HG03432 (cell line): ENCODE measurements around the gene GALNT10.

Experiments
- ATAC-seq: cut with Tn5 transposase; IDR thresholded peaks from one replicate; pipeline ENCODE4 v1.9.1; 2021; ENCODE audit warnings: mild to moderate bottlenecking, moderate library complexity; ENCODE audit not compliant: unreplicated experiment

The GALNT10 gene

GRCh38 chr5:154178661-154179060 is 11.9 kb upstream of the GALNT10 start:
- no peak for ATAC-seq

DNA sequence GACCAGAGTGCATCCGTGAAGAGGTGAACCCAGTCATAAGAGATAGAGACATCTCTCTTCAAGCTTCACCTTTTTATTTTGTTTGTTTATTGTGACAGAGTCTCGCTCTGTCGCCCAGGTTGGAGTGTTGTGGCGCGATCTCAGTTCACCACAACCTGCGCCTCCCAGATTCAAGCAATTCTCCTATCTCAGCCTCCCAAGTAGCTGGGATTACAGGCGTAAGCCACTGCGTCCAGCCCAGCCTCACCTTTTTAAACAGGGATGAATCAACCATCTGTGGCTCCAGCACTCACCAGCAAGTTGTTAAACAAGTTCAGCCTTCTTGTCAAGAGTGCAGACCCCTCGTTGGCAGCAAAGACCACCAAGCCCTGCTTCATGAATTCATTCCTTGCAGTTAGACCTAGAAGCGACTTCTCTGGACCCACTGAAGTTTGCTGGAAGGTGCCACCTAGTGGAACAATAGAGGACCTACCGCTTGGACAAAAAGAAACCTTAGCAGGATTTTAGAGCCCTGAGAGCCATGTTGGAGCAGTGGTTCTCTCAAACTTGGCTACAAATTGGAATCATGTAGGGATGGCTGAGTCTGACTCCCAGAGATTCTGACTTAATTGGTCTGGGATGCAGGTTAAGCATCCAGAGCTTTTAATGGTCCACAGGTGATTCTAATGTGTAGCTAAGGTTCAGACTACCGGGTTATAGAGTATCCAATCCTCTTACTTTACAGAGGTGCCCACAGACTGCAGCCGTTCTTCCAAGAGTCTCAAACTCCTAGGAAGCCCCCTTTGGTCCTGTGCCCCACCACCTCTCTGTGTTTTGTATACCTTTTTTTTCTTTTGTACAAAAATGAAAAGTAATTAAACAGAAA is 10.5 kb upstream of the GALNT10 start:
- ATAC-seq, result peak; percentile 93

GRCh38 chr5:154181161-154181560 is 9.4 kb upstream of the GALNT10 start:
- ATAC-seq, result no peak

GRCh38 chr5:154189256-154189818 is 1.2 kb upstream of the GALNT10 start:
- peak; percentile 11 for ATAC-seq

DNA sequence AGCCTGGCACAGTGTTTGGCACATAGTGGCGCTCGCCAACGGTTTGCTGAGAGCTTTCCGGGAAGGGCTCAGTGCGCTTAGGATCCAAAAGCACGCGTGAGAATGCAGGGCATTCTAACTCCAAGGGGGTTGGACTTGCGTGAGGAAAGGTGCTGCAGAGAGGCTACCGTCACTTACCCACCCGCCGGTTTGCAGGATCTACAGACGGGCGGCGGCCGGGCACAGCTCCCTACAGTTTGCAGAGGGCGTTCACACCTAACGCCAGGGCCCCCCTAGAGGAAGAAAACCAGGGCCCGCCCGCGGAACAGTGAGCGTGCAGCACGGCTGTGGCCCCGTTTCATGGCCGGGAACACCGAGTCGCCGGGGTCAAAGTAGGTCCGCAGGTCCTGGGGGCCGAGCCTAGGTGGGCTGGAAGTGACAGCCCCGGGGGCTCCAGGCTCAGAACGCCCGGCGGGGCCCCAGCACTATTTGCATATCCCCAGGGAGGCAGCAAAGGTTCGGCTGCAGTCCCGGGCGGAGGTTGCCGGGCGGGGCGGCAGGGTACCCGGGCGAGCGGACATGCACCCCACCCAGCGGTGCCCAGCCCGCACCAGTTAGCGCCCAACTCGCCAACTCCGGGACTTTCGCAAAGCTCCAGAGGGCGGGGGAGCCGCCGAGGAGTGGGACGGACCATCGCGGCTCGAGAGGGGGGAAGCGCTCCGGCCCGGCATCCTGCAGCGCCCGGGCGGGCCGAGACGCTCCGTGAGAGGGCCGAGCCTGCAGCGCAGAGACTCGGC is 526 bp upstream of the GALNT10 start:
- ATAC-seq, result peak; percentile 83

GRCh38 chr5:154191467-154192261 is 1.1 kb downstream of the GALNT10 start:
- no peak for ATAC-seq

- no peak for ATAC-seq
Measured at GRCh38 chr5:154193283-154193682, 2.8 kb downstream of the GALNT10 start.

- ATAC-seq, result no peak
Measured at GRCh38 chr5:154193701-154194121, 3.2 kb downstream of the GALNT10 start.

DNA sequence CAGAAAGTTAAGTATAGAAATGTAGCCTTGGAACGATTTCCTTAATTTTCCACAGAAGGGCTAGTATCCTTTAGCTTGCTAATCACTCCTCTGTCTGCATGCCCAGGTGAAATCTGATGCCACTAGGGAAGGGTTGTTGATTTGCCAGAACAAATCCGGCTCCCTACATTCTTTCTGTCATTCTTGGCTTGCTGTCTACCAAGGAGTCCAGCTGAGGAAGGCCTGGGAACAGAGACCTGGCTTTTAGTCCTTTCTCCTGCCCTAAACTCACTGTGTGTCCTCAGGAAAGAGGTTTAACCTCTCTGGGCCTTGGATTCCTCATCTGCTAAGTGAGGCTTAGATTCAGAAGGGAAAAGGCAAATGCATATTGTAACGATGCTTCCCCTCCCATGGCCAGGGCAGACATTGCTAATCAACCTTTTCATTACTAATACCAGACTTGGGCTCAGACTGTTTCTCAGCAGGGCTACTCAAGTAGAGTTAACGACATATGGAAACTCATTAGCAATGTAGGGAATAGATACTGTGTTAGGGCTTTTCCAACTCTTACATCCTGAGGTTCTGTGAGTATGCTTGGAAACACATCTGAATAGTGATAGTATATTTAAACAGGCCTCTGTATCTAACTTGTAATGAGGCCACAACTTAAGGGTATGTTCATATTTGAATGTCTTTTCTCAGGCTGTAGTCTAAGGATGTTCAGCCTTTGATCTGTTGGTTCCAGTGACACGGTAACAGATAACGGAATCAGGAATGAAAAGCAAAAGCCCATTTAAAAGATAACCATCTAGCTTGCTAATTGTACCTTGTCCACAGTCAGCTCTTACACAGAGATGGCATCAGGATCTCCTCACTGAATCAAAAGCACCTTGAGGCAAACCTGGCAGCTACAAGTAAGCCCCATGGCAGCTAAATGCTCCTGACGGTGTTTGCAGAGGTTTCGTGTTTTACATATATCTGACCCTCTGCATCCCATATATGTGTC is 4.1 kb downstream of the GALNT10 start:
- no peak for ATAC-seq

DNA sequence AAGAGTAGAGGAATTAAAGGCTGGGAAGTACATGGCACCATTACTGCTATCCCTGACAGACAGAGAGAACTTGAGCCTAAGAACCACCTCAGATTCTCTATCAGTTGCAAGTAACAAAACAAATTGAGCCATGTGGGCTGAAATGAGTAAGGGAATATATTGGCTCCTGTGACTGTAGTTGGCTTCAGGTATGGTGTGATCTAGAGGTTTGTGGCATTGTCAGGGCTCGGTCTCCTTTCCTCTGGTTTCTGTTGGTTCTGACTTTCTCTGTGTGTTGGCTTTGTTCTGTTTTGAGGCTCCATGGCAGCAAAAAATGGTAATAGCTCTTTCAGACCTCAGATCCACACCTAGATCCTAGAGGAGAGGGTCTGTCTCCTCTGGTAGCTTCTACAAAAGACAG is 5.7 kb downstream of the GALNT10 start:
- no peak for ATAC-seq

DNA sequence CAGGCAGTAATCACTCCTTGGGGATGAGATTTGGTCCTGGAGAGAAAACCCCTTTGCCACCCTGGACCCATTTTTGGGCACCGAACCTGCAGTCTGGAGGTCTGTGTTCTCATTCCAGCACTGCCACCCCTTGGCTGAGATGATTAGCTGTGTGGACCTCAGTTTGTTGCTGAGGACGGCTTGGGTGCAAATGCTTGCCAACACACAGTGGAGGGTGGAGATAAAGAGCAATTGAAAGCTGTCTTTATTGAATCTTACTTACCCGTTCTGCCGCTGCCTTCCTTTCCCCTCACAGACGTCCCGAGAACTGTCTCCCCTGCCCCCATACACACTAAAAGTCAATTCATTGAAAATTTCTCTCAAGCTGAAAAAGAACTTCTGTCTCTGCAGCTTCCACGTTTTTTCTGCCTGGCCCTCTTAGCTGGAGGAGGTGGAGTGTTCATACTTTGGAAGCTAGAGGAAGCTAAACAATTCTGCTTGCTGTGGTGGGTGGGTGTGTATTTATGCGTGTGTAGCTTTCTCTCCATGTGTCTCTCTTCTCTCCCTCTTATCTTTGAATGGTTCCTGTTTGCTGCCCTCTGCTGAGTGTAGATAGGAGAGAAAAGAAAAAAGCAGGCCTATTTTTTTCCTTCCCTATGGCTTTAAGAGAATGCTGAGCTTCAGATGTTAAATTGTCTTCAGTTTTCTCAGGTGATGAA is 6.6 kb downstream of the GALNT10 start:
- ATAC-seq, result no peak

GRCh38 chr5:154197801-154198491 is 7.4 kb downstream of the GALNT10 start:
- ATAC-seq, result peak; percentile 46

- no peak for ATAC-seq
Measured at GRCh38 chr5:154198611-154199230, 8.2 kb downstream of the GALNT10 start.

DNA sequence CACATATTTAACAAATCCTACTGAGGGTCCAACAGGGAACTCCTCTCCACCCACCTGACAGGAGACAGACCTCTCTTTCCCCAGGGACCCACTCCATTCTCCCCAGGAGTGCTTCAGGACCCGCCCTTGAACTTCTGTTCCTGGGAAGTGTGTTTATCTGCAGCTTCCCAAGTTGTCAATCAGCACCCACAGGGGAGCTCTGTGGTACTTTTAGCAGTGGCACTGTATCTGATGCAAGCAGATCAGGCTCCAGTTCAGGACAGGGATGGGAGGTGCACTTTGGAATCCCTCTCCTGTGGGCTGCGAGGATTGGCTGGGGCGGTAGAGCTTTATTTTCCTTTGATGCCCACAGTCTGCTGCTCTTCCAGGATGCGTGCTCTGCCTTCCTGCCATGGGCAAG is 8.7 kb downstream of the GALNT10 start:
- no peak for ATAC-seq

GRCh38 chr5:154199671-154200220 is 9.2 kb downstream of the GALNT10 start:
- ATAC-seq, result no peak

- ATAC-seq, result no peak
Measured at GRCh38 chr5:154200221-154200620, 9.7 kb downstream of the GALNT10 start.

DNA sequence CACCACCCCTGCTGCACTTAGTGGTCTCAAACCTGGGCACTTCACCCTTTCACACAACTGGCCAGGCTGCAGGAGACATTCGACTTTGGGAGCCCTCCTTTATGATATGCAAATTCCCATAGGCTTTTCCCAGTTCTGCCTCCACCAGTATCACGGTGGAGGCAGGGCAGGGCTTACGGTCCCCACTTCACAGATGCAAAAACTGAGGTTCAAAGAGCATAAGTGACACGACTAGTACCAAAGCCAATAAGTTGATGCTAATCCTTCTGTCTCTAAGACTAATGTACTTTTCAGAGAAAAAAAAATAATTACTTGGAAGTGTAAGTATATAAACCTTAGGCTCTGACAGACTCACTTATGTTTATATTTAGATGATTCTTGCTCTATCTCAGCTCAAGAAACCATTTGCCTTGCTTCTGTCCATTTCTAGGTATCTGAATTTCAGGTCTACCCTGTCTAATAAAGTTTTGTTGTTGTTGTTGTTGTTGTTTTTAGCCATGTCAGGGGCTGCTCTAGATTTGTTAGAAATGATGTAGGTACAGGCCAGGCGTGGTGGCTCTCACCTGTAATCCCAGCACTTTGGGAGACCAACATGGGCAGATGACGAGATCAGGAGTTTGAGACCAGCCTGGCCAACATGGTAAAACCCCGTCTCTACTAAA is 10.7 kb downstream of the GALNT10 start:
- ATAC-seq, result no peak
